Measurements from ENCODE around the gene GPR89A. TPM values are rescaled to one million over a fixed set of nuclear protein-coding genes. Genes with fewer than 3 reads are reported as not detected.
A peak's percentile ranks its signal among the peaks of the same experiment; 100 is the strongest.
"Not testable (repeated sequence)": the region's sequence is repeated elsewhere in the genome, so short reads cannot be mapped to it uniquely, and the experiment has no call there.

The GPR89A gene
- total RNA-seq (2021; fragmentation: NEBNext Ultra II Directional; extraction: Animal tissue kit (Norgen Biotek cat#: 25700)): 21.4 and 26.8 TPM in 2 replicates
- polyA plus RNA-seq (2011; rRNA removed): 40.4 and 46.6 TPM in 2 replicates
- 22.3 TPM for polyA plus RNA-seq (2011; cell fraction: cytosol; rRNA removed)
- polyA plus RNA-seq (2011; cell fraction: nucleus; rRNA removed): 16.6 TPM
- 16.4 to 25.0 TPM (median 18.2 TPM) in 4 replicates for polyA plus RNA-seq (2012, experiment 1 of 2)
- 2.2 TPM for polyA plus RNA-seq (2012, experiment 2 of 2)
- polyA plus RNA-seq (2013, experiment 1 of 2): 40.1 TPM
- polyA plus RNA-seq (2013, experiment 2 of 2): 44.0 TPM
- polyA minus RNA-seq (2011; rRNA and poly(A)+ RNA removed): 38.2 and 52.6 TPM in 2 replicates
- 12.8 TPM for polyA minus RNA-seq (2011; cell fraction: cytosol; rRNA and poly(A)+ RNA removed)
- 49.4 TPM for polyA minus RNA-seq (2011; cell fraction: nucleus; rRNA and poly(A)+ RNA removed)
- long read RNA-seq, experiment 1, transcript GPR89A-201 (14 exons, 2,120 nt): major isoform, 11 of 24 reads
- long read RNA-seq, experiment 1, partial matches to known transcripts: 8 of 24 reads
- long read RNA-seq, experiment 1, other reads (novel, unspliced or antisense): 5 of 24 reads
- long read RNA-seq, experiment 2, transcript GPR89A-201 (14 exons, 2,120 nt): major isoform, 22 of 31 reads
- long read RNA-seq, experiment 2, partial matches to known transcripts: 4 of 31 reads
- long read RNA-seq, experiment 2, other reads (novel, unspliced or antisense): 2 of 31 reads

GRCh38 chr1:145607833-145608733, at the start of gene GPR89A:
Gene GPR89A (plus strand): TSS chr1:145607988. CDS start chr1:145608134, 146 bp downstream.
- H4K5ac ChIP-seq (ENCODE audit: insufficient read length, low read depth, low read length); H3K18ac ChIP-seq (ENCODE audit: extremely low read depth, low read length); H3K56ac ChIP-seq (replicated peaks; ENCODE audit: insufficient read length, low read depth, low read length); H4K91ac ChIP-seq (replicated peaks; ENCODE audit: insufficient read length, low read length); H2BK12ac ChIP-seq (ENCODE audit: low read depth, low read length); H2AK5ac ChIP-seq (ENCODE audit: low read depth, low read length); CTCF ChIA-PET (ENCODE audit: partially characterized antibody); H3K23ac ChIP-seq (ENCODE audit: insufficient read length); H2BK120ac ChIP-seq (replicated peaks; ENCODE audit: low read depth, low read length); H3K9me3 ChIP-seq (ENCODE audit: insufficient read depth in 2 of 2, low read depth in 1 of 2, low read length in 1 of 2); H2BK15ac ChIP-seq (ENCODE audit: low read length); H3K36me3 ChIP-seq (ENCODE audit: control insufficient read depth in 2 of 4, insufficient read depth in 4 of 4, low read length in 3 of 4); H4K20me1 ChIP-seq (replicated peaks in 1 of 2; ENCODE audit: control insufficient read depth in 1 of 2, insufficient read depth in 2 of 2, low read length in 2 of 2); H3K23me2 ChIP-seq (ENCODE audit: low read depth, low read length); POLR2A ChIA-PET (ENCODE audit: partially characterized antibody); H3K14ac ChIP-seq (ENCODE audit: insufficient read length); H3K27me3 ChIP-seq (replicated peaks in 1 of 4; ENCODE audit: control insufficient read depth in 3 of 4, extremely low read depth in 1 of 4, insufficient read depth in 3 of 4, low read length in 3 of 4); H3K4ac ChIP-seq (replicated peaks; ENCODE audit: insufficient read length, low read depth, low read length); H3K4me1 ChIP-seq (replicated peaks in 1 of 4; ENCODE audit: control insufficient read depth in 3 of 4, insufficient read depth in 4 of 4, low read length in 3 of 4); H2BK20ac ChIP-seq (ENCODE audit: low read length); H3K79me1 ChIP-seq (ENCODE audit: low read depth, low read length): not testable (repeated sequence)
- H2AFZ ChIP-seq (ENCODE audit: low read length): peak within 1 kb of the TSS; percentile 83; the same call in 1 of the 2 replicates
- H3K27ac ChIP-seq (ENCODE audit: low read depth, low read length): peak within 1 kb of the TSS; percentile 87
- DNase-seq (ENCODE audit: low read depth in 1 of 2, low spot score in 2 of 2): peak; percentile 81 to 98
- H4K8ac ChIP-seq (ENCODE audit: extremely low read depth, insufficient read depth, low read length): peak within 1 kb of the TSS; percentile 93; the same call in 1 of the 2 replicates
- peaks cover 0 to 11% of the 10 kb centered on the region in 2 experiments; a peak in 2 of 4 replicates for H3K79me2 ChIP-seq (ENCODE audit: control insufficient read depth in 1 of 2, insufficient read depth in 2 of 2, low read length in 2 of 2)
- 2% methylated on average over 30 of the region's 71 CpGs; no CpG with 5 or more reads in 1 of the 2 experiments for WGBS, 2 experiments (ENCODE audit: extremely low coverage in 1 of 2, insufficient coverage in 1 of 2, insufficient read length in 1 of 2, insufficient replicate concordance in 2 of 2, low coverage in 1 of 2, low lambda C conversion rate in 2 of 2, missing lambda C conversion rate in 1 of 2)
- peak within 1 kb of the TSS; percentile 71 to 83 (median 79) for H3K4me3 ChIP-seq (ENCODE audit: extremely low read depth in 1 of 4, insufficient read depth in 2 of 4, low read depth in 3 of 4, low read length in 4 of 4)
- peak within 1 kb of the TSS; percentile 5 to 65 for H3K4me2 ChIP-seq (ENCODE audit: insufficient read depth in 1 of 2, low read depth in 2 of 2, low read length in 2 of 2)
- H3K9ac ChIP-seq (replicated peaks in 1 of 4; ENCODE audit: extremely low read depth in 1 of 4, low read depth in 3 of 4, low read length in 3 of 4): peak within 1 kb of the TSS; percentile 72 to 97 (median 82)
- FAIRE-seq: peak; percentile 65
- peak within 1 kb of the TSS; percentile 90 for H2BK5ac ChIP-seq (ENCODE audit: low read depth, low read length)
- TF ChIP-seq POLR2AphosphoS5 (IDR thresholded peaks at IDR 0.05; ENCODE audit: low read depth, low read length) (peak; percentile 94), KDM5A (IDR thresholded peaks at IDR 0.05; ENCODE audit: low read length) (peak; percentile 26; the same call in 1 of the 2 replicates), POLR2A (IDR thresholded peaks at IDR 0.05; ENCODE audit: control extremely low read depth in 1 of 2, low read depth in 2 of 2, low read length in 2 of 2) (peak; percentile 88 to 95), TAF1 (IDR thresholded peaks at IDR 0.05; ENCODE audit: low read depth, low read length) (peak; percentile 89), ASH2L (IDR thresholded peaks at IDR 0.05; ENCODE audit: low read length) (peak; percentile 34), PHF8 (conservative IDR thresholded peaks at IDR 0.05; ENCODE audit: low read depth, low read length) (peak; percentile 88), TBP (IDR thresholded peaks at IDR 0.05; ENCODE audit: low read depth, low read length) (peak; percentile 89), SIN3A (conservative IDR thresholded peaks at IDR 0.05 in 1 of 2, IDR thresholded peaks at IDR 0.05 in 1 of 2; ENCODE audit: low read depth in 1 of 2, low read length in 2 of 2) (0 out of 4 replicates have a peak, but pooled peaks of 1 of the 2 experiments have one; percentile 47), CREB1 (IDR thresholded peaks at IDR 0.05) (peak; percentile 91), YY1 (IDR thresholded peaks at IDR 0.05; ENCODE audit: low read depth, low read length) (0 out of 2 replicates have a peak, but pooled peaks have one; percentile 13)

Data from H1 (cell line).